T-helper 1 cell treated with Interleukin-12 subunit alpha and Interleukin-12 subunit beta and Interleukin-4 antibody, amounts not matched to agents 30 ng/mL and 1 ng/mL, for 36 hours (primary cell): ENCODE results near the gene CYP11A1. TPM values are rescaled to one million over a fixed set of nuclear protein-coding genes. Genes with fewer than 3 reads are reported as not detected.
"Not testable (repeated sequence)": the region's sequence is repeated elsewhere in the genome, so short reads cannot be mapped to it uniquely, and the experiment has no call there.

Experiments used
- intact Hi-C: fragments of 100-400 bp; cut with micrococcal nuclease; formaldehyde crosslinking; loops from one replicate; pipeline ENCODE4 v1.15.1; 2024
- total RNA-seq: library from RNA; stranded (reverse); gene quantifications from 2 replicates; pipeline ENCODE4 v1.2.3, GENCODE V29; 2022

CYP11A1 gene
- total RNA-seq, 1 donor from 2014 or later, result not detected

GRCh38 chr15:74400915-74401757 lies 33.7 kb upstream of the CYP11A1 start:
- intact Hi-C loops, result loop anchor here (1.0 kb wide), 2 partner anchors 16 to 60 kb away; partner anchors contain the start of gene UBL7

DNA sequence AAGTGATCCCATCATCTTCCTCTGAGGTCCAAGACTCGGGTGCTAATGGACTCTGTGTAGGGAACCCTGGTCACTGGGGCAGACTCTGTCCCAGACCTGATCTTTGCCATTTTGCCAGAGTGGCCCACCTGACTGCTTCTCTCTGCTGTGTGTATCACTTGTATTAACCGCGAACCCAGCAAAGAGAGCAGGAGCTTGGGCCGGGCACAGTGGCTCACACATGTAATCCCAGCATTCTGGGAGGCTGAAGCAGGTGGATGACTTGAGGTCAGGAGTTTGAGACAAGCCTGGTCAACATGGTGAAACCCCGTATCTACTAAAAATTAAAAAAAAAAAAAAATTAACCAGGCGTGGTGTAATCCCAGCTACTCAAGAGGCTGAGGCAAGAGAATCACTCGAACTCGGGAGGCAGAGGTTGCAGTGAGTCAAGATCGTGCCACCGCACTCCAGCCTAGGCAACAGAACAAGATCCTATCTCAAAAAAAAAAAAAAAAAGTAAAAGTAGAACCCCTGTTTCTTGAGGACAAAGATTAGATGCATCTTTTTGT lies 32.9 kb upstream of the CYP11A1 start:
- intact Hi-C loops, result loop anchor here (1.0 kb wide), 2 partner anchors 15 to 61 kb away; partner anchors contain the start of gene UBL7

- intact Hi-C loops, result loop anchor here (1.0 kb wide), 2 partner anchors 14 to 62 kb away; partner anchors contain the start of gene UBL7
These were observed 32.3 kb upstream of the CYP11A1 start for GRCh38 chr15:74399511-74400312.

GRCh38 chr15:74399100-74399499 lies 31.7 kb upstream of the CYP11A1 start:
- intact Hi-C loops, result no loop called here

GRCh38 chr15:74398183-74398582 lies 30.7 kb upstream of the CYP11A1 start:
- intact Hi-C loops, result no loop called here

GRCh38 chr15:74397239-74398068 lies 30.0 kb upstream of the CYP11A1 start:
- intact Hi-C loops, result no loop called here

DNA sequence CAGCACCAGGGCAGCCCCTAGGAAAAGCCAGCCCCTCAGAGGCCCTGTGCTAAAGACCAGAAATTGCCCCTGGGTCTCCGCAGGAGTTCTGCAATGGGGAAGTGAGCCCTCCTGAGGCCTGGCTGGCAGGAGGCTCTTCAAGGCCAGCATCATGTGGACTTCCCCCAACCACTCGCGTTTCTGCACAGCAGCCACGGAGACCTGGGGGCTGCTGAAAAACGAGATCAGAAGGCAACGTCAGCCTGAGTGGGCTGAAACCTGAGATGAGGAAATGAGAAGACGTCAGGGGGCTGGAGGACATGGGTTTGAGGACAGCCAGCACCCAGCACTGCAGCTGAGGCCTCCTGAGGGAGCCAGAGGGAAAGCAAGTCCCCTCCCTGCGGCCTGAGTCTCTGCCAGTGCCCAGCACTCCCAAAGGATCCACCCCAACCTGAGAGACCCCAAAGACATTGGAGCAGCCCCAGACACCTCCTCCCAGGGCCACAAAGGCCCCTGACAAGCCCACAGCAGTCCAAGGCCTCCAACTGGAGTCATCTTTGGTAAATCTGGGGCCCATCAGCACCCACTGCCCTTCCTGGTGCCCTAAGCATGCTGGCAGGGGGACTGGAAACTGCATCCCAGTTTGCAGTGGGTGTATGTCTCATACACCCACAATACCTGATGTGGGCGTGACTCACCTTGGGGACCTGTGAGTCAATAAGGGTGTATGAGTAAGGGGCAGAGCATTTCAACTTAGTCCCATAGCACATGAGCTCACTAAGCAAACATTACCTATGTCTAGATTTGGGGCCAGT lies 29.2 kb upstream of the CYP11A1 start:
- intact Hi-C loops, result no loop called here

- intact Hi-C loops, result no loop called here
These were observed 28.6 kb upstream of the CYP11A1 start for GRCh38 chr15:74396146-74396438.

GRCh38 chr15:74395319-74396145 lies 28.1 kb upstream of the CYP11A1 start:
- intact Hi-C loops, result no loop called here

- intact Hi-C loops, result no loop called here
These were observed 26.8 kb upstream of the CYP11A1 start for GRCh38 chr15:74394090-74394846.

DNA sequence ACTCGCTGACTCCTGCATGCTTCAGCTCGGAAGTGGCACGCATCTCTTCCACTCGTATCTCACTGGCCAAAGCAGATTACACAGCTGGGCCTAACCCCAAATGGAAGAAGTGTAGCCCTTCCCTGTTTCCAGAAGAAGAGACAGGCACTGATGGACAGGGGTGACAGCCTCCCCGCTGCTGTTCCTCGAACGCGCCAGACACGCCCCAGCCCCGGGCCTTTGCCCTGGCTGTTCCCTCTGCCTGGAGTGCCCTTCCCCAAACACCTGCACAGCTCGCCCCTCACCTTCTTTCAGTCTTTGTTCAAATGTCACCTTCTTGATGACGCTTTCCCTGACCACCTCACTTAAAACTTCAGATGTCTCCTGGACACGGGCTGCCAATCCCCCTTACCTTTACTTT lies 26.0 kb upstream of the CYP11A1 start:
- intact Hi-C loops, result no loop called here

- intact Hi-C loops, result no loop called here
These were observed 25.5 kb upstream of the CYP11A1 start for GRCh38 chr15:74392902-74393301.

DNA sequence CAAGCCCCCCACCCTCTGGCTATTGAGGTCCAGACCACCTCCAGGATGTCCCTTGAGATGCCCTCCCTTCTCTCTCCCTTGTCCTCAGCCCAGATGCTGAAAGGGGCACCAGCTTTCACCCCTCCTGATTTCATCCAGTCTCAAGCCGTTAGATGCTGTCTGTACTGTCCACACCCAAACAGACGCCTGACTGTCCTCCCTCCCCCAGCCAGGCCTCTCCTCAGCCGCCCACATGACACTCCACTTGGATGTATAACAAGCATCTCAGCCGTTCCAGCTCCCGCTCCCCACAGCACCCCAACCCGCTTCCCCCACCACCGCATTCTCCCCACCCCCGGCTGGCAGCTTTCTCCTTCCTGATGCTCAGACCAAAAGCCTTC lies 25.0 kb upstream of the CYP11A1 start:
- intact Hi-C loops, result no loop called here

DNA sequence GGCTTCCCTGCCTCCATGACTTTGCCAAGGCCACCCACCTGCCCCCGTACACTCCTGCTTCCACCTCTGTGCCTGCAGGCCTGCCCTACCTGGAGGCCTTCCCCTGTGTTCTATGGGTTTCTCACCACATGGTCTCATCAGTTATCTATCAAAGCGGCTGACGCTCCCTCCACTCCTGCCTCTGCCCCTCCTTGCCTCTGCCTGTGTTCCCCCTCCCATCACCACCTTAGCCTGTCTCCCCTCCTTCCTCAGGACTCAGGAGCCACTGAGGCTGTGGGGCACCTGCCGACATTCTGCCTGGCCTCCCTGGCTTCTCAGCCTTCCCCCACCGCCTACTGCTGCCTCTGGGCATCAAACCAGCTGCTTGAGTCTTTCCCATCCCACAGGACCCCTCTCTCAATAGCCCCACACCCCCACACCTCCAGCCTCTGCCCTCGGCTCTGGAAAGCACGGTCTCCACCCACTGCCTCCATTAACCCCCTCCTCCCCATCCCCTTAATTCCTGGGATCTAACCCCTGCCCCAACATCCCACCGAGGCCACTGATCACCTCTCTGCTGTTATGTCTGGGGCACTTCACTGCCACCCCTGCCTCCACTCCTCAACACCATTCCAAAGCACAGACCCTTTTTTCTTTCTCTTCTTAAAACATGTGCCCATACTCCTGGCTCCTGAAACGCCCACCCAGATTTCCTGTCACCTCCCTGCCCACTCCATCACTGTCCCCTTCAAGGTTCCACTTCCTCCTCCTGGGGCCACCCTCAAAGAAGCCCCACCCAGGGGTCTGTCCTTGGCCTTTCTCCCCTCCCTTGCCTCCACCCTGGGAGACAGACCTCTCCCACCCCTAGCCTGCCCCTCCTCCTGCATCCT lies 24.4 kb upstream of the CYP11A1 start:
- intact Hi-C loops, result no loop called here

DNA sequence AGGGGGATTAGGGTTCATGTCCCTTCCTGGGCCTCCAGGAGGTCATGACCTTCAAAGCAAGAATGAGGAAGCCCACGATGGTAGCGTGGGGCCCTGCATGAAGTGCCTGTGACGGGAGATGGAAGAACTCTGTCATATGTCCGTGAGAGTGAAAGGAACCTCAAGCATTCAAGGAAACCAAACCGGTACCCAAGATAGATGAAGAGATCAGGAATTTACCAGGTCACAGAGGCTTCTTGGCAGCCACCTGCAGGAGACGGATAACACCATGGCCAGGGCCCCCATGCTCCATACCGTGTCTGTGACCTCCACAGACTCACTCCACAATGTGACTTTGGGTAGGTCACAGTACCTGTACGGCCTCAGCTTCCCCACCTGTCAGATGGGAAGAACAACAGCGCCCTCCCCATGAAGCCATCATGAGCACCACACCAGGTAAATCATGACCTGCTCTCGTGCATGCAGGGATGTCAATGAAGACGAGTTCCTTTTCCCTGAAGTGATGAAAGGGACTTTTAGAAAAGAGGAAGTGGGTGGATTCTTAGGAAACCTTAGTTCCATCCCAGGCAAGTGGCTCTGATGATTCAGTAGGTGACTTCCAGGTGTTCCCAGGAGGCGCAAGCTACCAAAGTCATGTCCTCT lies 23.3 kb upstream of the CYP11A1 start:
- intact Hi-C loops, result no loop called here

DNA sequence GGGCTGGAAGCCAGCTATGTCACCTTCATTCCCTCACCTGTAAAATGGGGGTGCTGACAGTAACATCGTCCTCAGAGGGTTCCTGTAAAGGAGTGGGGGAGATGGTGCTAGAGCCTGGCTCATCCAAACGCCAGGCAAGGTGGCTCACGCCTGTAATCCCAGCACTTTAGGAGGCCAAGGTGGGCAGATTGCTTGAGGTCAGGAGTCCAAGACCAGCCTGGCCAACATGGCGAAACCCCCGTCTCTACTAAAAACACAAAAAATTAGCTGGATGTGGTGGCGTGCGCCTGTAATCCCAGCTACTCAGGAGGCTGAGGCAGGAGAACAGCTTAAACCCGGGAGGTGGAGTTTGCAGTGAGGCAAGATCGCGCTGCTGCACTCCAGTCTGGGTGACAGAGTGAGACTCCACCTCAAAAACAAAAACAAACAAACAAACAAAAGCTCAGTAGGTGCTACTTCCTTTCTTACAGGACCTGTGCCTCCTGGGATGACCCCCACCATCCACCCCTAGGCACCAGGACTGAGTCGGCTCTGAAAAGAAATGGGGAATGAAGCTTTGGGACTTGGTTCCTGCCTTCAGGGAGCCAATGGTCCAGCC lies 22.7 kb upstream of the CYP11A1 start:
- intact Hi-C loops, result not testable (repeated sequence)
